BE2C (cell line): Measurements from ENCODE around the gene SECTM1. TPM values are rescaled to one million over a fixed set of nuclear protein-coding genes. Genes with fewer than 3 reads are reported as not detected.
"Not testable (repeated sequence)": the region's sequence is repeated elsewhere in the genome, so short reads cannot be mapped to it uniquely, and the experiment has no call there.

ENCODE experiments used
- DNase-seq: peaks from one replicate; pipeline ENCODE4 v3.0.0-alpha.2; 2020
- H3K27me3 ChIP-seq: fragments of 250-450 bp; sonication (Bioruptor Pico); 2 replicates; pipeline ENCODE4 v1.5.1; 2020; ENCODE audit warnings: mild to moderate bottlenecking
- H3K36me3 ChIP-seq: fragments of 250-450 bp; sonication (Bioruptor Pico); 2 replicates; pipeline ENCODE4 v1.5.1; 2020; ENCODE audit warnings: mild to moderate bottlenecking
- H3K4me1 ChIP-seq: fragments of 250-450 bp; sonication (Bioruptor Pico); 2 replicates; pipeline ENCODE4 v1.5.1; 2020
- H3K4me3 ChIP-seq: 2 replicates; pipeline ENCODE4 v1.5.1; 2011; ENCODE audit warnings: low read depth, low read length
- H3K9me3 ChIP-seq: fragments of 250-450 bp; sonication (Bioruptor Pico); 2 replicates; pipeline ENCODE4 v1.5.1; 2020
- CTCF ChIP-seq: IDR thresholded peaks from 2 replicates; pipeline ENCODE4 v1.5.1; 2012; ENCODE audit warnings: mild to moderate bottlenecking, low read depth, low read length
- polyA plus RNA-seq: library from polyadenylated mRNA; unstranded; fragments of >200 nt; gene quantifications from one replicate; pipeline ENCODE4 v1.2.1, GENCODE V29; 2012; ENCODE audit warnings: low read depth, missing spikeins; ENCODE audit not compliant: insufficient read length, insufficient read depth

Gene SECTM1
- polyA plus RNA-seq = 0.42 TPM

- Histone ChIP-seq H3K36me3 (no peaks in the 10 kb centered on the region), H3K9me3 (no peaks in the 10 kb centered on the region), H3K27me3 (peaks cover 10% of the 10 kb centered on the region), H3K4me3 (peak within 1 kb of the TSS; percentile 31), H3K4me1 (peaks cover 42% of the 10 kb centered on the region)
- peak; percentile 26 for DNase-seq
- TF ChIP-seq CTCF = no peak
Measured at GRCh38 chr17:82333279-82334171, at the start of gene SECTM1. Gene SECTM1, minus strand, starts transcription at chr17:82333766. Its CDS starts 6,526 bp downstream, at chr17:82327240.

- H3K36me3 ChIP-seq = no peaks in the 10 kb centered on the region
- H3K9me3 ChIP-seq = no peaks in the 10 kb centered on the region
- H3K27me3 ChIP-seq = peaks cover 26% of the 10 kb centered on the region
- no peak for DNase-seq
- no peak overlapping the region for H3K4me3 ChIP-seq
- no peak for TF ChIP-seq CTCF
- H3K4me1 ChIP-seq = peaks cover 13% of the 10 kb centered on the region
Measured at GRCh38 chr17:82382933-82383255, 49.3 kb upstream of the SECTM1 start.

- H3K4me1 ChIP-seq = peaks cover 13% of the 10 kb centered on the region
- H3K36me3 ChIP-seq, H3K4me3 ChIP-seq, DNase-seq, H3K9me3 ChIP-seq: not testable (repeated sequence)
- H3K27me3 ChIP-seq = peaks cover 26% of the 10 kb centered on the region
Measured at GRCh38 chr17:82382220-82382932, 48.8 kb upstream of the SECTM1 start.

- H3K4me3 ChIP-seq, H3K36me3 ChIP-seq, H3K9me3 ChIP-seq, DNase-seq: not testable (repeated sequence)
- Histone ChIP-seq H3K27me3 (peaks cover 26% of the 10 kb centered on the region), H3K4me1 (peaks cover 13% of the 10 kb centered on the region)
Measured at GRCh38 chr17:82381703-82382009, 48.1 kb upstream of the SECTM1 start.

GRCh38 chr17:82380860-82381702, 47.5 kb upstream of the SECTM1 start:
- DNase-seq = no peak
- Histone ChIP-seq H3K9me3 (no peaks in the 10 kb centered on the region), H3K4me1 (peaks cover 13% of the 10 kb centered on the region), H3K27me3 (peaks cover 26% of the 10 kb centered on the region), H3K36me3 (no peaks in the 10 kb centered on the region), H3K4me3 (peak overlapping the region; percentile 29)
- TF ChIP-seq CTCF = no peak

- Histone ChIP-seq H3K36me3 (no peaks in the 10 kb centered on the region), H3K4me3 (no peak overlapping the region), H3K4me1 (no peaks in the 10 kb centered on the region; the same call in 1 of the 2 replicates), H3K27me3 (peaks cover 48% of the 10 kb centered on the region), H3K9me3 (no peaks in the 10 kb centered on the region)
- no peak for DNase-seq
- no peak for TF ChIP-seq CTCF
Measured at GRCh38 chr17:82378741-82379021, 45.1 kb upstream of the SECTM1 start.
